ENCODE results near the gene DERA. TPM values are rescaled to one million over a fixed set of nuclear protein-coding genes. Genes with fewer than 3 reads are reported as not detected.
"Not testable (repeated sequence)": the region's sequence is repeated elsewhere in the genome, so short reads cannot be mapped to it uniquely, and the experiment has no call there.

Gene DERA
- total RNA-seq, 1 experiment from 2014 or later = 34.7 TPM

DNA sequence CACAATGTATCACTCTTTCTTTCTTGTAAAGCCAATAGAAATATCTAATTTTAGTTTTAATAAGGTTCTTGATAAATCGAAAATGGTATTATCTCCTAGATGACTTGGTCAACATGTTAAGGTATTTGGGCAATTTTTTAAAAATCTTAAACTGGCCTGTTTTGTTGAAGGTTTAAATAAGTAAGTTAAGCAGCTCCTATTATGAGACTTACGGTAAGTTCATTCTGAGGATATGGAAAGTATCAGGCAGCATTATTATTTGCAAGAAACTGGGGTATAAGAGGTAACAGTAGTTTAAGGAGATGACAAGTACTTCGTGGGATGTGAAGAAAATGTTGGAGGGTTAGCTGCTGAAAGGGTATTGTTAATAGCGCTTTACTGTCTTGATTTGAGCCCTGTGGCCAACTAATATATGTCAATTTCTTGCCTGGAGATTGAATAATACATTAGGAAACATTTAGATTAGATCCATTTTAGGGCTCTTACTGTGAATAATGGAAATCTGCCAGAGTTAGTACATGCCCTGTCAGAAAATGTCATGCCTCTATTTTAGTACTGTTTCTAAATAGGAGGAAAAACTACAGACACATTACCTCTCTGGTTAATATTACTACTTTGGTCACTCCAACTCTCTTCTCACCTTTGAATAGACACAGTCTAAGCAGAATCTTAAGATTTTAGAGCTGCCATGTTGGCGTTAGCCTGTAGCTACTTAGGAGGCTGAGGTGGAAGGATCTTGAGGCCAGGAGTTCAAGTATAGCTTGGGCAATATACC is 23.9 kb upstream of the DERA start:
- DNase-seq = no peak
- no peaks in the 10 kb centered on the region for H3K27me3 ChIP-seq (ENCODE audit: control insufficient read depth, insufficient read depth, low read length)
- H3K36me3 ChIP-seq (replicated peaks; ENCODE audit: control insufficient read depth, insufficient read depth, low read length) = peaks cover 4% of the 10 kb centered on the region
- no peak overlapping the region for H3K4me3 ChIP-seq (ENCODE audit: insufficient read depth, low read depth, low read length)

DNA sequence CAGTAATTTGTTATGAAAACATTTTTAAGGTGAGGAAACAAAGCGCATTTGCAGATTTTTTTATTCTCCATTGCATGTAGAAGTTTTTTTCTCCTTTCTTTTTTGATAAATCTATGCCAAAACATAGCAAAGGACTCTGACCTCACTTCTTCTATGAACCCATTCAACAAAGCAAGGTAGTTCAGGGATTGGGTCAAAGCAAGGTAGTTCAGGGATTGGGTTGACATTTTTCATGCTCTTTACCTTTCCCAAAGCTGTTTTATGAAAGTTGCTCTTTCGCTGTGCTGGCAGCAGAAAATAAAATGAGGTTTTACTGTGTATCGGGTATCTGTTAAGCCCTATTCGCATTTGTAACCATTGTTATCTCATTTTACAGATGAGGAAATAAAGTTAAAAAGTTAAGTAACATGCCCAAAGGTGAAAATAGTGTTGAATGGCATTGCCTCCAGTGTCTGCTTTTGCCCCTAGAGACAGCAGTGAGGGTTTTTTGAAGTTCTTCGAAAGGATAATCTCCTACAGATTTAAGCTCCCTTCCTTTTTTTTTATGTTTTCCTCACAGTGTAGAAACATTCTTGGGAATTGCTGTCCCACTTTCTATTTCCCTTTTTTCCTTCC is 18.4 kb upstream of the DERA start:
- peaks cover 13% of the 10 kb centered on the region for H3K36me3 ChIP-seq (replicated peaks; ENCODE audit: control insufficient read depth, insufficient read depth, low read length)
- no peaks in the 10 kb centered on the region for H3K27me3 ChIP-seq (ENCODE audit: control insufficient read depth, insufficient read depth, low read length)
- no peak for DNase-seq
- no peak overlapping the region for H3K4me3 ChIP-seq (ENCODE audit: insufficient read depth, low read depth, low read length)

DNA sequence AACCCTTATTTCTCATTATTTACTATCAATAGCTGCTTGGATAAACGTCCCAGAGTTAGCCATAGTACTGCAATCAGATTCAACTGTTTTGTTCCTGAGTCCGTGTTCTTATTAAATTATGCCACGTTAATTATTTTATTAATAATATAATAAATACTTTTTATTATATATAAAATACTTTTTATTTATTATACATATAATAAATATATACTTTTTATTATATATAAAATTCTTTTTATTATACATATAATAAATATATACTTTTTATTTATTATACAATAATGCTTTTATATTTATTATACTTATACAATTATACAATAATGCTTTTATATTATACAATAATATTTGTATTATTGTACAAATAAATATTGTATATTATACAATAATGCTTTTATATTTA is 17.9 kb upstream of the DERA start:
- Histone ChIP-seq H3K27me3 (ENCODE audit: control insufficient read depth, insufficient read depth, low read length) (no peaks in the 10 kb centered on the region), H3K36me3 (replicated peaks; ENCODE audit: control insufficient read depth, insufficient read depth, low read length) (peaks cover 13% of the 10 kb centered on the region), H3K4me3 (ENCODE audit: insufficient read depth, low read depth, low read length) (no peak overlapping the region)
- no peak for DNase-seq

DNA sequence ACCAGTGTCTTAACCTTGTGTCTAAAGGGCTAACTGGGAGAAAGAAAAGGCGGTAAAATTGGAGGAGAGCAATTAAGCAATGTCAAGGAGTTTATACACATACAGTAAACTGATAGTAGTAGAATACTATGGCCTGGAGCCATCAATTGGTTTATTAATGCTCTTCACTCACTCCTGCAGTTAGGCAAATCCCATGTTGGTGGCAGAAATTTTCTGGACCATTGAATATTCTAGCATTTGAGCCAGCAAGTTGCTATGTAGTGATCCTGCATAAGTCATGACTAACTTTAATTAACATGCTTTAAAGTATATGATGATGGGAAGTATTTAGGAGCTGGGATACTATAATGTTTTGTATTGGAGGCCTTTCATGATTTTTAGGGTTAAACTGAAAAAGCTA is 14.3 kb upstream of the DERA start:
- DNase-seq = no peak
- H3K27me3 ChIP-seq (ENCODE audit: control insufficient read depth, insufficient read depth, low read length) = no peaks in the 10 kb centered on the region
- peaks cover 23% of the 10 kb centered on the region for H3K36me3 ChIP-seq (replicated peaks; ENCODE audit: control insufficient read depth, insufficient read depth, low read length)
- H3K4me3 ChIP-seq (ENCODE audit: insufficient read depth, low read depth, low read length) = no peak overlapping the region

DNA sequence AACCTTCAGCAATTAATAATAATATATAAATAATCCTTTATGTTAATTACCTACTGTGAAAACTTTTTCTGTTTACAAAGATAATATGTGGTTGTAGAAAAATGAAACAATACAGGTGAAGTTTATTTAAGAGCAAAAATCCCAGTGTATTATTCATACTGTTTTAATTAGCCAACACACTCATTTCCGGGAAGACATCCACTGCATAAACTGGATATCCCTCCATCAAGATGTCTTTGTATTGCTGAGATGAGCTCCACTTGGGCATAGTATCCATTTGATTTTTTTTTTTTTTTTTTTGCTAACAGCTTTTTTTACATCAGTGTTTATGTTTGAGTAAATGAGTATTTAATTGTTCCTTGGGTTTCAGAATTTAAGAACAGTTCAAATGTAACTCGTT is 13.7 kb upstream of the DERA start:
- H3K27me3 ChIP-seq (ENCODE audit: control insufficient read depth, insufficient read depth, low read length) = no peaks in the 10 kb centered on the region
- H3K36me3 ChIP-seq (replicated peaks; ENCODE audit: control insufficient read depth, insufficient read depth, low read length) = peaks cover 23% of the 10 kb centered on the region
- no peak for DNase-seq
- no peak overlapping the region for H3K4me3 ChIP-seq (ENCODE audit: insufficient read depth, low read depth, low read length)

DNA sequence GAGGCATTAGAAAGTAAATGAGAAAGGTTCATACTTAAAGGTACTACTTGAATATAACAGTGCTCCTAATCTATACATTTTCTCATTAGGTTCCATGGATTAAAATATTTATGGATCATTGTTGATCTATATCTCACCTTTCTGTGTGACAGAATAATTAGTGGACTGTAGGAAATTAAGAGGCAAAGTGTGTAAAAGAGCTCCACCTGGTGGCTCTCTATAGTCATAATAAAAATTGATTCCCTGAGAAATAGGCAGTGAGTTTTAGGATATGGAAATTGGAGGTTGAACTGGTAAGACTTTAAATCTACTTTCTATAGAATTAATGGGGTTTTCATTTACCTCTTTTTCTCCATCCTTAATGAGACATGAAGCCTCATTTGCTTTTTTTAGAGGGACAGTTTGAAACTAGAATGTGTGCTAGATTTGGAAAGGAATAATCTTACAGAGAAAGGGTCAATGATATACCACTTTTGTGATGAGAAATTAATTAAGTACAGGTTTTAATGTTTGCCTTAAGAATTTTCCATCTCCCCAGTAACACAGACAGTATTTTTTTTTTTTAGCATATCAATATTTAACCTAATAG is 11.8 kb upstream of the DERA start:
- no peaks in the 10 kb centered on the region for H3K27me3 ChIP-seq (ENCODE audit: control insufficient read depth, insufficient read depth, low read length)
- H3K36me3 ChIP-seq (replicated peaks; ENCODE audit: control insufficient read depth, insufficient read depth, low read length) = peaks cover 24% of the 10 kb centered on the region
- no peak for DNase-seq
- no peak overlapping the region for H3K4me3 ChIP-seq (ENCODE audit: insufficient read depth, low read depth, low read length)

DNA sequence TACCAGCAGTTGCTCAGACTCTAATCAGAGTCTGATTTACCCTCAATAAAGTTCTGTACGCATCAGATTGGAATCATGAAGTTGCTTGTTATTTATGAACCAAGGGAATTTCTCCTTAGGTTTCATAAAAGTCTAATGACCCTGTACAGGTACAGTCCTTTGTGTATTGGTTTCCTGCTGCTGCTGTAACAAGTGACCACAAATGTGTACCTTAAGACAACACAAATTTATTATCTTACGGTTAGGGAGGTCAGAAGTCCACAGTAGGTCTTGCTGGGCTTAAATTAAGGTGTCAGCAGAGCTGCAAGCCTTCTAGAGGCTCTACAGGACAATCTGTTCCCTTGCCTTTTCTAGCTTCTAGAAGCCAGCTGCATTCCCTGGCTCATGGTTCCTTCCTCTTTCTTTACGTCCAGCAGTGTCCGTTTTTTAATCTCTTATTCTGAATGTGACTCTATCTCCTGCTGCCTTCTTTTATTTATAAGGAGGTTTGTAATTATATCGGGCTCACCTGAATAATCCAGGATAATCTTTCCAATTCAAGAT is 6.7 kb upstream of the DERA start:
- Histone ChIP-seq H3K4me3 (ENCODE audit: insufficient read depth, low read depth, low read length) (no peak overlapping the region), H3K36me3 (replicated peaks; ENCODE audit: control insufficient read depth, insufficient read depth, low read length) (peaks cover 15% of the 10 kb centered on the region), H3K27me3 (ENCODE audit: control insufficient read depth, insufficient read depth, low read length) (no peaks in the 10 kb centered on the region)
- no peak for DNase-seq

DNA sequence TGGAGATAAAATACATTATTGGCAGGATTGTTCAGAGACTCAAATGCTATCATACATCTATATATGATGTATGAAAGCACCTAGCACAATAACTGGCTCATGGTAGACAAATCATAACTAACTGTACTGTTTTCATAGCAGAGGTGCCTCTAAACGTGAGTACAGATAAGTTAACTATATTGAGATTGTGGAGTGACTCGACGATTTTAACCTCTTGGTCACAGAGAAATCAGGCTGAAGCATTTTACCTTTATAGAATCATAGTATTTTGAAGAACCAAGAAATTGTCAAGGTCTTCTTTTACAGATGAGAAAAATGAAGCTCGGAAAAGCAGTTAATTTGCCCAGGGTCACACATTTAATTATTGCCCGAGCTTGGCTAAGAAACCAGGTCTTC is 666 bp upstream of the DERA start:
- no peak for DNase-seq
- Histone ChIP-seq H3K4me3 (ENCODE audit: insufficient read depth, low read depth, low read length) (no peak overlapping the region), H3K27me3 (ENCODE audit: control insufficient read depth, insufficient read depth, low read length) (no peaks in the 10 kb centered on the region; the same call in 1 of the 2 replicates), H3K36me3 (replicated peaks; ENCODE audit: control insufficient read depth, insufficient read depth, low read length) (no peaks in the 10 kb centered on the region; the same call in none of the 2 replicates)

DNA sequence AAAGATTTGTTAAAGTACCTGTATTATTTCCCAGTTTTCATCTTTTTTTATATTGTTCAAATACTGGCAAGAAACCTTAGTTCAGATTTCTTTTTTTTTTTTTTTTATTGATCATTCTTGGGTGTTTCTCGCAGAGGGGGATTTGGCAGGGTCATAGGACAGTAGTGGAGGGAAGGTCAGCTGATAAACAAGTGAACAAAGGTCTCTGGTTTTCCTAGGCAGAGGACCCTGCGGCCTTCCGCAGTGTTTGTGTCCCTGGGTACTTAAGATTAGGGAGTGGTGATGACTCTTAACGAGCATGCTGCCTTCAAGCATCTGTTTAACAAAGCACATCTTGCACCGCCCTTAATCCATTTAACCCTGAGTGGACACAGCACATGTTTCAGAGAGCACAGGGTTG is 799 bp downstream of the DERA start:
- H3K4me3 ChIP-seq (ENCODE audit: insufficient read depth, low read depth, low read length) = peak overlapping the region; percentile 81; the same call in 1 of the 2 replicates
- not testable (repeated sequence) for DNase-seq; H3K36me3 ChIP-seq (replicated peaks; ENCODE audit: control insufficient read depth, insufficient read depth, low read length); H3K27me3 ChIP-seq (ENCODE audit: control insufficient read depth, insufficient read depth, low read length)

DNA sequence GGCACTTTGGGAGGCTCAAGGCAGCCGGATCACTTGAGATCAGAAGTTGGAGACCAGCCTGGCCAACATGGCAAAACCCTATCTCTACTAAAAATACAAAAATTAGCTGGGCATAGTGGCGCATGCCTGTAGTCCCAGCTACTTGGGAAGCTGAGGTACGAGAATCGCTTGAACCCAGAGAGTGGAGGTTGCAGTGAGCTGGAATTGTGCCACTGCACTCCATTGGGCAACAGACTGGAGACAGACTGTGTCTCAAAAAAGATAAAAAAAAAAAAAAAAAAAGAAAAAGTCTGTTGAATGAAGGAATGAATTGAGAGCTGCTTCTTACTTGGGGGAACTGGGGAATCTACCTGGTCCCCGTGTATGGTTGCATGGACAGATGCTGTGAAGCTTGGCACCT is 3.0 kb downstream of the DERA start:
- not testable (repeated sequence) for H3K27me3 ChIP-seq (ENCODE audit: control insufficient read depth, insufficient read depth, low read length); H3K4me3 ChIP-seq (ENCODE audit: insufficient read depth, low read depth, low read length); DNase-seq; H3K36me3 ChIP-seq (replicated peaks; ENCODE audit: control insufficient read depth, insufficient read depth, low read length)

DNA sequence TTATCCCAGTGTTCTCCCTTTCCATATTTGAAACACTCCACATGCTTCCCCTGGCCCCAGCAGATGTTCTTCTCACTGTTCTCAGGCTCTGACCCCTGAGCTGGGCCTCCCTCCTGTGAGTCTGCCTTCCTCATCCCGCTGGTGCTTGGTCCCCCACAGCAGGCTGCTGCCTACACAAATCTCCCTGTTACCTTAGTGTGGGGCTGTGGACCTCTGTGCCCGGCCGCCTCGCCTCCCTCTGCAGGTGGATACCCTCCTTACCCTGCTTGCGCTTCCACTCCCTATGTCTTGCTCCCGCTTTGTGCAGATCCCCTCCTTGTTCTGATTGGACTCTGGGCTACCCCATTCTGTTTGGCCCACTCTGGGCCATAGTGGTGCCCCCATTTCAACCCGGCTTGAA is 6.9 kb downstream of the DERA start:
- H3K36me3 ChIP-seq (replicated peaks; ENCODE audit: control insufficient read depth, insufficient read depth, low read length) = no peaks in the 10 kb centered on the region
- H3K27me3 ChIP-seq (ENCODE audit: control insufficient read depth, insufficient read depth, low read length) = no peaks in the 10 kb centered on the region; the same call in 1 of the 2 replicates
- no peak overlapping the region for H3K4me3 ChIP-seq (ENCODE audit: insufficient read depth, low read depth, low read length)
- no peak for DNase-seq

DNA sequence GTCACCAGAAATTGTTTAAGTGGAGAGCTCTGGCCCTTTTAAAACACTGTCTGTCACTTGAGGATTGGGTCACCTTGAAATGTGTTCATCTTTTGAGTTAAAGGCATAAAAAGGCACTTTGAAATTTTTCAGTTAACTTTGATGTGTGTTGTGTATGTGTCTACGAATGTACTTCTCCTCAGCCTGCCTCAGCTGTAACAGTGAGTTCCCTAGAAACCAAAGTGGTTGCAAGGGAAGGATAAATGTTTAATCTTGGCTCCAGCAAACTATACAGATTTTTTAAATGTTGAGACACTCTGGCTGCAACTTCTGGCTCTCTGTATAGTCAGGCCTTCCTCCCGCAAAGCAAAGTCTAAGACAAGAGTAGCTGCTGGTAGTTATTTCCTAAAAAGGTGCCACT is 8.3 kb downstream of the DERA start:
- no peaks in the 10 kb centered on the region for H3K36me3 ChIP-seq (replicated peaks; ENCODE audit: control insufficient read depth, insufficient read depth, low read length)

DNA sequence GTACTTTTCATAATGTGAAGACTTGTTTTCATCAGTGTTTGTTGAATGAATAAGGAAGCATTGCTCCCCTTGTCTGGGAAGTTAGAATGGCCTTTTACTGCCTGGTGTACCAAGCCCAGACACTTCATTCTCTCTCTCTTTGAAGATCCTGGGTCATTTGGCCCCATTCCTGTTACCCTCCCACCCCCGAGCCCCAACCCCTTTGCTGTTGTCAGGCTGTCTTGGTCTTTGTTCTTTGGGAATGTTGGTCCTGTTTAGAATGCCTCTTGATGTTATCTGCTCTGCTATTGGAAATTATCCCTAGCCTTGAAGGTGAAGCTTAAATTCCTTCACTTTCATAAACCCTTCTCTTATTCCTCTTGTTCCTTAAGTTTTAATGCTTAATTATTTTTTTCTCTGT is 13.8 kb downstream of the DERA start:
- H3K27me3 ChIP-seq (ENCODE audit: control insufficient read depth, insufficient read depth, low read length) = no peaks in the 10 kb centered on the region
- H3K4me3 ChIP-seq (ENCODE audit: insufficient read depth, low read depth, low read length) = no peak overlapping the region
- peak; percentile 29 for DNase-seq
- H3K36me3 ChIP-seq (replicated peaks; ENCODE audit: control insufficient read depth, insufficient read depth, low read length) = no peaks in the 10 kb centered on the region

More for the DNA sequence above, 8.3 kb downstream of the DERA start:
- Histone ChIP-seq H3K4me3 (ENCODE audit: insufficient read depth, low read depth, low read length) (no peak overlapping the region), H3K27me3 (ENCODE audit: control insufficient read depth, insufficient read depth, low read length) (no peaks in the 10 kb centered on the region)
- DNase-seq = no peak

DNA sequence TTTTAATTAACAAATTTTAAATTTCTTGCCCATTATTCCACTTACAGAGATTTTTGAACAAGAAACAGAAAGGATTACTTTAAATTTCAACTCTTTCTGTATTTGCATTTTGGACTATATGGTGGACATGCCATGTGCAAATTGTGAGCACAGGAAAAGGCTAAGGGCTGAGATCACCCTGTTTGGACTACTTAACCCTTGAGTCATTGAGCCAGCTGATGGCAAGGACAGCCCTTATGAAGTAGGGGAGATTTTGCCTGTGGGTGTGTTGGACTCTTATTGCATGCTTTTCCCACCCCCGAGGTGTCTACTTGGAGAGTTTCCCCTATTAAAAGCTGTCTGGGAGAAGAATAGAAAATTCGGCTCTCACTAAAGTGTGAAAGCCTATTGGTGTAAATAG is 17.2 kb downstream of the DERA start:
- DNase-seq = no peak

More for the DNA sequence above, 17.2 kb downstream of the DERA start:
- H3K4me3 ChIP-seq (ENCODE audit: insufficient read depth, low read depth, low read length) = no peak overlapping the region
- H3K27me3 ChIP-seq (ENCODE audit: control insufficient read depth, insufficient read depth, low read length) = no peaks in the 10 kb centered on the region
- H3K36me3 ChIP-seq (replicated peaks; ENCODE audit: control insufficient read depth, insufficient read depth, low read length) = no peaks in the 10 kb centered on the region

All from H7 (cell line).